ENCODE measurements around the gene TEAD1.

DNA sequence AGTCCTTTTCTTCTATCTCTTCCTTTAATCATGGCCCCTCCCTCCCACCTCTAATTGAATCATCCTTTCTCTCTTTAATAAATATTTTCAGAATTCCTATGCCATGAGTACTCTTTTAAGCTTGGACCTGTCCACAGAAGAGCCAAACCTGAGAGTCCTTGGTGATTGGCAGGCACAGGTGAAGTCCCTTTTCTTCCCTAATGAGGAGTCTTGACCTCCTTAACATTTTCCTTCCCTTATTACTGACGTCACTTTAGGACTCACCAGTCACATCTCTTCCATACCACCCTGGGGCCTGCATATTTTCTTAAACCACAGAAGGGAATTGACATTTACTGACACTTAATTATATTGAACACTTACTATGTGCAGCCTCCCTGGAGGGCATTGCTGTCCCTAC is 293.9 kb downstream of the TEAD1 start:
- TF ChIP-seq POLR2AphosphoS5 (IDR thresholded peaks at IDR 0.05; ENCODE audit: low read depth) (no peak), EZH2phosphoT487 (IDR thresholded peaks at IDR 0.05; ENCODE audit: unreplicated experiment) (no peak), EZH2 (IDR thresholded peaks at IDR 0.05; ENCODE audit: low read depth, unreplicated experiment) (no peak), CREB1 (CRISPR knock-in tag; IDR thresholded peaks at IDR 0.05; ENCODE audit: low read depth) (no peak), JUNB (IDR thresholded peaks at IDR 0.05; ENCODE audit: unreplicated experiment) (no peak), STAT1 (IDR thresholded peaks at IDR 0.05; ENCODE audit: unreplicated experiment) (no peak), ZNF331 (CRISPR knock-in tag; IDR thresholded peaks at IDR 0.05; ENCODE audit: low read depth) (no peak), ZNF114 (CRISPR knock-in tag; IDR thresholded peaks at IDR 0.05) (no peak), NANOG (IDR thresholded peaks at IDR 0.05; ENCODE audit: borderline replicate concordance) (no peak)
- TF ChIP-seq, protein P1, sequence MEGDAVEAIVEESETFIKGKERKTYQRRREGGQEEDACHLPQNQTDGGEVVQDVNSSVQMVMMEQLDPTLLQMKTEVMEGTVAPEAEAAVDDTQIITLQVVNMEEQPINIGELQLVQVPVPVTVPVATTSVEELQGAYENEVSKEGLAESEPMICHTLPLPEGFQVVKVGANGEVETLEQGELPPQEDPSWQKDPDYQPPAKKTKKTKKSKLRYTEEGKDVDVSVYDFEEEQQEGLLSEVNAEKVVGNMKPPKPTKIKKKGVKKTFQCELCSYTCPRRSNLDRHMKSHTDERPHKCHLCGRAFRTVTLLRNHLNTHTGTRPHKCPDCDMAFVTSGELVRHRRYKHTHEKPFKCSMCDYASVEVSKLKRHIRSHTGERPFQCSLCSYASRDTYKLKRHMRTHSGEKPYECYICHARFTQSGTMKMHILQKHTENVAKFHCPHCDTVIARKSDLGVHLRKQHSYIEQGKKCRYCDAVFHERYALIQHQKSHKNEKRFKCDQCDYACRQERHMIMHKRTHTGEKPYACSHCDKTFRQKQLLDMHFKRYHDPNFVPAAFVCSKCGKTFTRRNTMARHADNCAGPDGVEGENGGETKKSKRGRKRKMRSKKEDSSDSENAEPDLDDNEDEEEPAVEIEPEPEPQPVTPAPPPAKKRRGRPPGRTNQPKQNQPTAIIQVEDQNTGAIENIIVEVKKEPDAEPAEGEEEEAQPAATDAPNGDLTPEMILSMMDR (conservative IDR thresholded peaks at IDR 0.05; ENCODE audit: low read depth in 2 of 2) = no peak
- TF ChIP-seq, protein P2, sequence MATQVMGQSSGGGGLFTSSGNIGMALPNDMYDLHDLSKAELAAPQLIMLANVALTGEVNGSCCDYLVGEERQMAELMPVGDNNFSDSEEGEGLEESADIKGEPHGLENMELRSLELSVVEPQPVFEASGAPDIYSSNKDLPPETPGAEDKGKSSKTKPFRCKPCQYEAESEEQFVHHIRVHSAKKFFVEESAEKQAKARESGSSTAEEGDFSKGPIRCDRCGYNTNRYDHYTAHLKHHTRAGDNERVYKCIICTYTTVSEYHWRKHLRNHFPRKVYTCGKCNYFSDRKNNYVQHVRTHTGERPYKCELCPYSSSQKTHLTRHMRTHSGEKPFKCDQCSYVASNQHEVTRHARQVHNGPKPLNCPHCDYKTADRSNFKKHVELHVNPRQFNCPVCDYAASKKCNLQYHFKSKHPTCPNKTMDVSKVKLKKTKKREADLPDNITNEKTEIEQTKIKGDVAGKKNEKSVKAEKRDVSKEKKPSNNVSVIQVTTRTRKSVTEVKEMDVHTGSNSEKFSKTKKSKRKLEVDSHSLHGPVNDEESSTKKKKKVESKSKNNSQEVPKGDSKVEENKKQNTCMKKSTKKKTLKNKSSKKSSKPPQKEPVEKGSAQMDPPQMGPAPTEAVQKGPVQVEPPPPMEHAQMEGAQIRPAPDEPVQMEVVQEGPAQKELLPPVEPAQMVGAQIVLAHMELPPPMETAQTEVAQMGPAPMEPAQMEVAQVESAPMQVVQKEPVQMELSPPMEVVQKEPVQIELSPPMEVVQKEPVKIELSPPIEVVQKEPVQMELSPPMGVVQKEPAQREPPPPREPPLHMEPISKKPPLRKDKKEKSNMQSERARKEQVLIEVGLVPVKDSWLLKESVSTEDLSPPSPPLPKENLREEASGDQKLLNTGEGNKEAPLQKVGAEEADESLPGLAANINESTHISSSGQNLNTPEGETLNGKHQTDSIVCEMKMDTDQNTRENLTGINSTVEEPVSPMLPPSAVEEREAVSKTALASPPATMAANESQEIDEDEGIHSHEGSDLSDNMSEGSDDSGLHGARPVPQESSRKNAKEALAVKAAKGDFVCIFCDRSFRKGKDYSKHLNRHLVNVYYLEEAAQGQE (IDR thresholded peaks at IDR 0.05; ENCODE audit: unreplicated experiment) = no peak
- TF ChIP-seq, protein P3, sequence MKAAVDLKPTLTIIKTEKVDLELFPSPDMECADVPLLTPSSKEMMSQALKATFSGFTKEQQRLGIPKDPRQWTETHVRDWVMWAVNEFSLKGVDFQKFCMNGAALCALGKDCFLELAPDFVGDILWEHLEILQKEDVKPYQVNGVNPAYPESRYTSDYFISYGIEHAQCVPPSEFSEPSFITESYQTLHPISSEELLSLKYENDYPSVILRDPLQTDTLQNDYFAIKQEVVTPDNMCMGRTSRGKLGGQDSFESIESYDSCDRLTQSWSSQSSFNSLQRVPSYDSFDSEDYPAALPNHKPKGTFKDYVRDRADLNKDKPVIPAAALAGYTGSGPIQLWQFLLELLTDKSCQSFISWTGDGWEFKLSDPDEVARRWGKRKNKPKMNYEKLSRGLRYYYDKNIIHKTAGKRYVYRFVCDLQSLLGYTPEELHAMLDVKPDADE (IDR thresholded peaks at IDR 0.05) = no peak
